ENCODE measurements around the gene HYDIN.

- TF ChIP-seq, protein P1, sequence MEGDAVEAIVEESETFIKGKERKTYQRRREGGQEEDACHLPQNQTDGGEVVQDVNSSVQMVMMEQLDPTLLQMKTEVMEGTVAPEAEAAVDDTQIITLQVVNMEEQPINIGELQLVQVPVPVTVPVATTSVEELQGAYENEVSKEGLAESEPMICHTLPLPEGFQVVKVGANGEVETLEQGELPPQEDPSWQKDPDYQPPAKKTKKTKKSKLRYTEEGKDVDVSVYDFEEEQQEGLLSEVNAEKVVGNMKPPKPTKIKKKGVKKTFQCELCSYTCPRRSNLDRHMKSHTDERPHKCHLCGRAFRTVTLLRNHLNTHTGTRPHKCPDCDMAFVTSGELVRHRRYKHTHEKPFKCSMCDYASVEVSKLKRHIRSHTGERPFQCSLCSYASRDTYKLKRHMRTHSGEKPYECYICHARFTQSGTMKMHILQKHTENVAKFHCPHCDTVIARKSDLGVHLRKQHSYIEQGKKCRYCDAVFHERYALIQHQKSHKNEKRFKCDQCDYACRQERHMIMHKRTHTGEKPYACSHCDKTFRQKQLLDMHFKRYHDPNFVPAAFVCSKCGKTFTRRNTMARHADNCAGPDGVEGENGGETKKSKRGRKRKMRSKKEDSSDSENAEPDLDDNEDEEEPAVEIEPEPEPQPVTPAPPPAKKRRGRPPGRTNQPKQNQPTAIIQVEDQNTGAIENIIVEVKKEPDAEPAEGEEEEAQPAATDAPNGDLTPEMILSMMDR (IDR thresholded peaks at IDR 0.05) = no peak
- TF ChIP-seq POLR2AphosphoS5 (IDR thresholded peaks at IDR 0.05) (no peak), POLR2A (IDR thresholded peaks at IDR 0.05) (no peak), EP300 (IDR thresholded peaks at IDR 0.05; ENCODE audit: low read depth) (no peak)
These were observed 25.2 kb upstream of the HYDIN start for GRCh38 chr16:71255721-71256120.
